Hematopoietic multipotent progenitor cell treated with erythropoietin and hydrocortisone succinate and interleukin-3 and kit ligand, for 15 days (in vitro differentiated cells): ENCODE measurements around the gene GSE1.

ENCODE experiments used
- DNase-seq: peaks from one replicate; pipeline ENCODE4 v3.0.0-alpha.2; 2015; ENCODE audit warnings: low spot score

The GSE1 gene

DNA sequence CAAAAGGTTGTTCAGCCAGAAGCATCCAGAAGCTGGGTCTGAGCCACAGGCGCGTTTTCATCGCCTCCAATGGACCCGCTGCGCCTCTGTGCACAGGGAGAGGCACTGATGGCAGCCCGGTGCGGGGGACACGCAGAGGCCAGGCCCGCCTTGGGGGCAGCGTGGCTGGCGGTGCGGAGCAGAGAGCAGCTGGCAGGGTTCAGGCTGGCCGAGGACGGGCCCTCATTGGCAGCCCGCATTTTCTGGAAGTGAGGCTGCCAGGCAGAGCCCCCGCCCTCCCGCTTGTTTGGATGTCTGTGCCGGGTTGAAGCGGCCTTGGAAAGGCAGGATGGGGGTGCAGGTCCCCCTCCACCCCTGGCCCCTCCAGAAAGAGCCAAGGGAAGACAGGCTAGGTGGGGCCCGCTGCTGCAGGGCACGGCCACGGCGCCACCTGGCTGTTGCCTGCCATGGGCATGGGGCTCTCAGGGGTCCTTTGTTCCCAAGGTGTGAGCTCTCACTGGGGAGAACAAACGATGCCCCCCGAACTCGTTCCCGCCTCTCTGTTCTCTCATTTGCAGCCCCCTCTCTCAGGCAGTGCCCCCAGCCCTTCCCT, 18.8 kb downstream of the GSE1 start:
- DNase-seq: no peak

- no peak for DNase-seq
Observed at GRCh38 chr16:85632709-85633437, 19.8 kb downstream of the GSE1 start.

DNA sequence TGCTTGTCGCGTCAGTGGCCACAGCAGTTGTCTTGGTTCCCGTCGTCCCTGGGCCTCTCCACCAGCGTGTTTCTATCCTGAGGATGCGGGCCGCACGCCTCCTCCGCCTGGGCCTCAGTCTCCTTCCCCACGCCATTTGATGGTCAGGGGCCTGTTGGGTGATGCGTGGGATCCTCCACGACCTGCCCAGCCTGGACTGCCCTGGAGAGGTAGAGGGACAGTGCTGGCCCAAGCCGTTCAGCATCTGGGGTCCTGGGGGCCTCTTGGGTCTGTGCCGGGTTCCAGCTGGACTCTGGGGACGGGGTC, 20.3 kb downstream of the GSE1 start:
- DNase-seq: no peak

DNA sequence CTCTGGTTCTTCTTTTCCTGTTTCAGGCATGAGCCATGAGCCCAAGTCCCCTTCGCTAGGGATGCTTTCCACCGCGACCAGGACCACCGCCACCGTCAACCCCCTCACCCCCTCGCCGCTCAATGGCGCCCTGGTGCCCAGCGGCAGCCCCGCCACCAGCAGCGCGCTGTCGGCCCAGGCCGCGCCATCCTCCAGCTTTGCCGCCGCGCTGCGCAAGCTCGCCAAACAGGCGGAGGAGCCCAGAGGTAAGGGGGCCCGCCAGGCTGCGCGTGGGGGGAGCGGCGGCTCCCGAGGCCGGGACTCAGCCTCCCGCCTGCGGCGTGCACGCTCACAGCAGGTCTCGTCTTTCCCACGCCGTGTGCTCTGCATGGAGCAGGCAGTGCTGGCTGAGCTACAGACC, 20.8 kb downstream of the GSE1 start:
- no peak for DNase-seq

DNA sequence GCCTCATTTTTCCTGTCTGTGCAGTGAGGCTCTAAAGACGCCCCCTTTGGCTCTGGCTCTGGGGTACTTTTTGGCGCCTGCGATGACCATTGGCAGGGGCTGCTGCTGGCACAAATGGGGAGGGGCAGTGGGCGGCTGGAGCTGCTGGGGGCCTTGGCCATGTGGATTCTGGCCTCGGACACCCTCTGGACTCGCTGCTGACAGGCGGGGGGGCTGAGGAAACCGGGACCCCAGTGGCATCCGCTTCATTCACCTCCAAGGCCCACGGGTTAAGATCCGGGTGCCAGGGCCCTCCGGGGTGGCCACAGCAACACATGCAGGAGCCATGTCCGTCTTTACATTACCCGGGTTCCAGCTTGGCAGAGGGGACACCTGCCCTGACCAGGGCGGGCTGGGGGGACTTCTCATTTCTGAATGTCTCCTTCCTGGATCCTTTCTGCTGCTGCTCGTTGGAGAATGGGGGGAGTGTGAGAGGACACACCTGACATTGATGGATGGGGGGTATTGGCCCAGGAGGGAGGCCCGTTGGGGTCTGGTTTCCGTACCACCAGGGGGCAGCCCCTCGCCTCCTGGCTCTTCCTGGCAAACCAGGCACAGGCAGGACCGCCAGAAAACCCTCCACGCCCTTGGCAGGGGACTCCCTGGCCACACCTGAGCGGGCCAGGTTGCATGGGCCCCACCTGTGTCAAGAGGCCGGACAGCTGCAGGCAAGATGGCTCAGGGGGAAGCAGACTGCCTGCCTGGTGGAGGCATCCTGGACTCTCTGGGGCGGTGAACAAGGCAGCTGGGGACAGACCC, 21.8 kb downstream of the GSE1 start:
- no peak for DNase-seq

- DNase-seq: no peak
Observed at GRCh38 chr16:85635545-85636140, 22.5 kb downstream of the GSE1 start.

GRCh38 chr16:85636234-85636812, 23.2 kb downstream of the GSE1 start:
- DNase-seq: no peak

DNA sequence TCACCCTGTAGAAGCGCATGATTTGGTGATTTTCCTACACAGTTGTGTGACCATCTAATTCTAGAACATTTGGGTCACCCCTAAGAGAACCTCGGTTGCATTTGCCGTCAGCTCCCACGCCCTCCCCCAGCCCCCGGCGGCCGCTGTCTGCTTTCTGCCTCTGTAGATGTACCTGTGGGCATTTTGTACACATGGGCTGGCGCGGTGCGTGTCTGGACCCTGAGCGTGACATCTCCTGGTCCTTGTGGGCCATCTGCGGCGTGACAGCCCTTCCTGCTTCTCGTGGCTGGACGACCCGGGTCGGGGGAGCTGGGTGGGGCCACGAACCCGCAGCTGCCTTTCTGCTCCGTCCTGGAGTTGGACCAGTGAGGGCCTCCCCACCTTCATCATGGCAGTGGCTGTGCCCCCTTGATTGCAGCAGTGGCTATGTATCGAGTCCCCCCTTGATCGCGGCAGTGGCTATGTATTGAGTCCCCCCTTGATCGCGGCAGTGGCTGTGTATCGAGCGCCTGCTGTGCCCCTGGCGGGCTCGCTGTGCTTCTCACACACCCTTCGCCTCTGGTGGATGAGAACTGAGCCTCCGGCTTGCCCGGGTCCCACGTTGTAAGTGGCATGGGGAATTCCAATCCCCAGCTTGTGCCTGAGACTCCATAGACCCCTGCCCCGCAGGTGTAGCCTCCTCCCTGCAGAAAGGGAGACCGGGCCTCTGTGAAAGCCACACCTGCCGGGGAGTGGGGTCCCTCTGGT, 24.1 kb downstream of the GSE1 start:
- DNase-seq: no peak

- no peak for DNase-seq
Observed at GRCh38 chr16:85637808-85638647, 24.9 kb downstream of the GSE1 start.

GRCh38 chr16:85638695-85639409, 25.7 kb downstream of the GSE1 start:
- no peak for DNase-seq

DNA sequence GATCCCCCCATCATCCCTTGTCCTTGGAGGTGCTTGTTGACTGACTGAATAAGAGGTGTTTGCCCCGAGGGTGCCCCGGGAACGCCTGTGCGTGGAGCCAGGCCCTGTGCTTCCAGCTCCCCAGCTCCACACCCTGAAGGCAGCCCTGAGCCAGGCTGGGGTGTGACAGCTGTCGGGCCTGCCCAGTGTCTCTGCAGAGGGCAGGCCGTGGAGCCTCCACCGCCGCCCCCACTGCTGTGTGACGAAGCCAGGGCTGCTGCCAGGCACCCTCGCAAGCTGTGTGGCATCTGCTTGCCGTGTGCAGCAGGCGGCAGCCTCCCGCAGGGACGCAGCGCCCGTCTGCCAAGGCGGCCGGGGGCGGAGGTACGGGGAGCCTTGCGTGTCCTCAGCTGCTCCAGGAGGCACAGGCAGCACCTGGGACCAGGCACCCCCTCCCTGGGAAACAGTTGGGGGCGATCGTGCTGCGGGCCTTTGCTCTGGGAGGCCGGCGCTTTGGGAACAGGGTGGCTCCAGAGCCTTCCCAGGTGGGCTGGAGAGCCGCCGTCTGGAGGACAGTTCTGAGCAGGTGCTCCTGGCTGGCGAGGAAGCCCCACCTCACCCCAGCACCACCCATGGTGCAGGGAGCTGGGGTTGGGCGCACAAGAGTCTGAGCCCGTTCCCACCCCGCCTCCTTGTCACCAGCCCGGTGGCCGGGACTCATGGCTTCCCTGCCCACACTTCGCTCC, 26.6 kb downstream of the GSE1 start:
- DNase-seq: no peak

DNA sequence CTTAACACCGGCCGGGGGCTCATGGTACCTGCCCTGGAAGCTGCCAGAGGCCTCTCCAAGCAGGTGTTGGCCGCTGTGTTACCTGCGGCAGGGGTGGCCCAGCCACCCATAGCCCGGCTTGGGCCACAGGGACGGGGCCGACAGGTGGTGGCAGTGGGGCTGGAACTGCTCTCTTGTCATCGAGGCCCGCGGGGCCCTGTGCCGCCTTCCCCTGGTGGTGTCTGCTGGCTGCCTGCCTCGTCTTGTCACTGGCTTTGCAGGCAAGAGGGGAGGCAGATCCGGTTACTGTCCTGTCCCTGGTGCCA, 27.1 kb downstream of the GSE1 start:
- no peak for DNase-seq

- DNase-seq: no peak
Observed at GRCh38 chr16:85640585-85640984, 27.5 kb downstream of the GSE1 start.

- no peak for DNase-seq
Observed at GRCh38 chr16:85641305-85641704, 28.2 kb downstream of the GSE1 start.

- no peak for DNase-seq
Observed at GRCh38 chr16:85641776-85642176, 28.7 kb downstream of the GSE1 start.

GRCh38 chr16:85642762-85643358, 29.7 kb downstream of the GSE1 start:
- no peak for DNase-seq

DNA sequence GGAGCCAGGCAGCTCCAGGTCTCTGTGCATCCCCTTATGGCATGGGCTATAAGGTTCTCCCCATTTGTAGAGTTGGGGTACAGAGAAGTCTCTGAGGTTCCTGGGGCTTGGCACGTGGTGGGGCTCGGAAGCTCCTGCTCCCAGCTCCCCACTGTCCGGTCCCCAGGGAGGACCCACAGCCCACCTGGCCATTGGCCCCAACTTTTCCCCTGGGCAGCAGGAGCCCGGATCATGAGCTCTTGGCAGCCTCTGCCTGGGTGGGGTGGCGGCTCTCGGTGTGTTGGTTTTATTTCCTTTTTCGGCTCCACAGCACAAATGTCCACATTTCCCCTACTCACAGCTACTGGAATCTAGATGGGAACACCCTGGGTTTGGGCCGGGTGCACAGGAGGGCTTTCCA, 30.5 kb downstream of the GSE1 start:
- DNase-seq: no peak

DNA sequence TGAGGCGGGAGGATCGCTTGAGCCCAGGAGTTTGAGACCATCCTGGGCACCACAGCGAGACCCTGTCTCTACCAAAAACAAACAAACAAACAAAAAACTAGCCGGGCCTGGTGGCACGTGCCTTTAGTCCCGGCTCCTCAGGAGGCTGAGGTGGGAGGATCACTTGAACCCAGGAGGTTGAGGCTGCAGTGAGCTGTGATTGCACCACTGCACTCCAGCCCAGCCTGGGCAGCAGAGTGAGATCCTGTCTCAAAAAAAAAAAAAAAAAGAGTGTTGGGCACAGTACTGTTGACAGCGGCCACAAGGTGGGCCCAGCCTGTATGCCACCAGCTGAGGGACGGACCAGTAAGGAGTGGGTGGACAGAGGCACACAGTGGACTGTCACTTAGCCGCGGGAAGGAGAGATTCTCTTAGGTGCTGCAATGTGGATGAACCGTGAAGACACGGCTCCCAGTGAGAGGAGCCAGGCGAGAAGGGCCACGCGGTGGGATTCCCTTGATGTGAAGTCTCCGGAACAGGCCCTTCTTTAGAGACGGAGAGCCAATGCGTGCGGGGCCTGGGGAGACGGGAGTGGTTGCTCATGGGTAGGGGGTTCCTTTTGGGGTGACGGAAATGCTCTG, 31.1 kb downstream of the GSE1 start:
- no peak for DNase-seq

DNA sequence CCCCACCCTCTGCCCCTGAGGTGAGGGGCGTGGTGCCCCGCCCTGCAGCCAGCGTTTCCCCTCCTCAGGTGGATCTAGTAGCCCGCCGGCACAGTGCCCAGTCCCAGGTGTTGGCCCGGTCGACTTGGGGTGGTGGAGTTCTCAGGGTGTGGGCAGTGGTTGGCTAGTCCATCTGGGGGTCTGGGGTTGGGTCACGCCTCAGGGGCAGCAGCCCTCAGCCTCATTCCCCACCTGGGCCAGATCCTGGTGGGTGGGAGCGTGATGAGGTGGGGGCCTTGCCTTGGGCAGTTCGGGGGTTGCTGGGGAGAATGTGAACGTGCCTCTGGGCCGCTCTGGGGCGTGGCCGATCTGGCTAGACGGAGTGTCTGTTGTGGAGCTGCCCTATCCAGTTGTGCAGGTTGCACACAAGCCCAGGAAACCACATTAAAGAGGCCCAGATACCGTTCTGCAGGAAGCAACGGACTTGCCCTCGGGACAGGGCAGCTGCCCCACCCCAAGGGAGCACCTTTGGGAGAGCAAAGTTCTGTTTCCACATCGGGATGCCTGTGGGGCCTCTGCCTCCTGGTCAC, 32.0 kb downstream of the GSE1 start:
- no peak for DNase-seq
